Thoracic aorta (tissue), 2 donors: ENCODE measurements around the gene CBL. TPM values are rescaled to one million over a fixed set of nuclear protein-coding genes. Genes with fewer than 3 reads are reported as not detected.

ENCODE experiments used
- ATAC-seq: fragments of 150-250 bp; one replicate; pipeline ENCODE4 v1.8.0; 2017; ENCODE audit warnings: low read depth; ENCODE audit not compliant: insufficient number of reproducible peaks, low FRiP score
- DNase-seq: peaks from one replicate; pipeline ENCODE4 v3.0.0-alpha.2; 2020; ENCODE audit warnings: low spot score
- H3K27ac ChIP-seq, 2 donors: fragments of 200-600 bp; sonication (generic); 1 replicate in 1 of 2; 2 replicates in 1 of 2; pipeline ENCODE4 v1.5.1; 2016; ENCODE audit warnings: mild to moderate bottlenecking in 2 of 2, moderate library complexity in 2 of 2
- H3K27me3 ChIP-seq: fragments of 200-600 bp; sonication (generic); replicated peaks from 2 replicates; pipeline ENCODE4 v1.6.0; 2016; ENCODE audit warnings: mild to moderate bottlenecking; ENCODE audit not compliant: insufficient read depth
- H3K36me3 ChIP-seq: fragments of 200-600 bp; sonication (generic); one replicate; pipeline ENCODE4 v1.5.1; 2016
- H3K4me1 ChIP-seq, 2 donors: fragments of 200-600 bp; sonication (generic); 1 replicate in 1 of 2; 2 replicates in 1 of 2; pipeline versions ENCODE4 v1.5.1 to v1.6.0; 2016; ENCODE audit warnings: low read depth in 2 of 2, mild to moderate bottlenecking in 1 of 2; ENCODE audit not compliant: control insufficient read depth in 1 of 2
- H3K4me3 ChIP-seq: fragments of 200-600 bp; sonication (generic); 2 replicates; pipeline ENCODE4 v1.5.1; 2016; ENCODE audit warnings: mild to moderate bottlenecking
- H3K9me3 ChIP-seq: fragments of 200-600 bp; sonication (generic); 2 replicates; pipeline ENCODE4 v1.5.1; 2016
- CTCF ChIP-seq: fragments of 200-600 bp; sonication (generic); IDR thresholded peaks from one replicate; pipeline ENCODE4 v1.5.1; 2019; ENCODE audit warnings: antibody characterized with exemption
- total RNA-seq, 2 donors: library from RNA; depleted of rRNA; stranded (reverse); fragments of >200 nt; gene quantifications; one replicate each; pipeline versions ENCODE4 v1.1.0 to v1.2.3, GENCODE V29; 2016

Gene CBL
- total RNA-seq, 2 donors from 2014 or later = 21.0 to 23.2 TPM

- H3K4me3 ChIP-seq = no peak overlapping the region
- H3K27ac ChIP-seq = no peak overlapping the region
- no peaks in the 10 kb centered on the region for H3K36me3 ChIP-seq
- ATAC-seq (no peak), DNase-seq (no peak)
- H3K9me3 ChIP-seq = no peaks in the 10 kb centered on the region
- no peak for TF ChIP-seq CTCF
- H3K27me3 ChIP-seq = no peaks in the 10 kb centered on the region
- peaks cover 16 to 20% of the 10 kb centered on the region in 2 donors for H3K4me1 ChIP-seq
Observed at GRCh38 chr11:119258983-119259382, 52.8 kb downstream of the CBL start.

- TF ChIP-seq CTCF = no peak
- Histone ChIP-seq H3K27ac (no peak overlapping the region), H3K36me3 (no peaks in the 10 kb centered on the region), H3K4me3 (no peak overlapping the region), H3K4me1 (peaks cover 19 to 30% of the 10 kb centered on the region in 2 donors), H3K27me3 (no peaks in the 10 kb centered on the region), H3K9me3 (no peaks in the 10 kb centered on the region)
- ATAC-seq (peak; percentile 43), DNase-seq (no peak)
Observed at GRCh38 chr11:119262668-119263351, 56.7 kb downstream of the CBL start.

GRCh38 chr11:119263352-119263940 lies 57.3 kb downstream of the CBL start:
- ATAC-seq (no peak), DNase-seq (no peak)
- Histone ChIP-seq H3K4me3 (no peak overlapping the region), H3K36me3 (no peaks in the 10 kb centered on the region), H3K27me3 (no peaks in the 10 kb centered on the region), H3K27ac (no peak overlapping the region), H3K9me3 (no peaks in the 10 kb centered on the region), H3K4me1 (peaks cover 25 to 36% of the 10 kb centered on the region in 2 donors)
- TF ChIP-seq CTCF = no peak

GRCh38 chr11:119266063-119266462 lies 59.9 kb downstream of the CBL start:
- no peak overlapping the region for H3K27ac ChIP-seq
- no peaks in the 10 kb centered on the region for H3K9me3 ChIP-seq
- no peaks in the 10 kb centered on the region for H3K27me3 ChIP-seq
- H3K4me3 ChIP-seq = no peak overlapping the region
- ATAC-seq = no peak
- no peak for TF ChIP-seq CTCF
- H3K36me3 ChIP-seq = no peaks in the 10 kb centered on the region
- peaks cover 29 to 40% of the 10 kb centered on the region in 2 donors for H3K4me1 ChIP-seq
- DNase-seq = no peak

GRCh38 chr11:119266517-119267255 lies 60.5 kb downstream of the CBL start:
- TF ChIP-seq CTCF = no peak
- H3K27me3 ChIP-seq = no peaks in the 10 kb centered on the region
- peaks cover 29 to 40% of the 10 kb centered on the region in 2 donors for H3K4me1 ChIP-seq
- DNase-seq (no peak), ATAC-seq (no peak)
- H3K9me3 ChIP-seq = no peaks in the 10 kb centered on the region
- H3K27ac ChIP-seq = no peak overlapping the region
- H3K36me3 ChIP-seq = no peaks in the 10 kb centered on the region
- no peak overlapping the region for H3K4me3 ChIP-seq
